ENCODE results near the gene ERI3. TPM values are rescaled to one million over a fixed set of nuclear protein-coding genes. Genes with fewer than 3 reads are reported as not detected.

Gene ERI3
- total RNA-seq, 1 experiment from 2014 or later, result 71.4 TPM

- H3K36me3 Mint-ChIP-seq (ENCODE audit: insufficient read depth, unreplicated experiment), result no peaks in the 10 kb centered on the region
- no peaks in the 10 kb centered on the region for H3K9me3 Mint-ChIP-seq (ENCODE audit: low read depth, unreplicated experiment)
- BruUV-seq (replicated peaks), result no TSS peak
- CTCF ChIA-PET, result interaction anchor here (0.6 kb wide), 1 partner anchor 897 kb away, joined by 4 read pairs; no protein-coding TSS in a partner anchor
- intact Hi-C loops (cut with micrococcal nuclease; ENCODE audit: unreplicated experiment), result no loop called here
- H3K4me3 Mint-ChIP-seq (ENCODE audit: low read depth, unreplicated experiment), result no peak overlapping the region
- no peak for TF ChIP-seq CTCF (IDR thresholded peaks at IDR 0.05; ENCODE audit: unreplicated experiment)
- no peaks in the 10 kb centered on the region for H3K4me1 Mint-ChIP-seq (ENCODE audit: low read depth, unreplicated experiment)
- no peak for DNase-seq
- H3K27me3 Mint-ChIP-seq (ENCODE audit: unreplicated experiment), result no peaks in the 10 kb centered on the region
- H3K27ac Mint-ChIP-seq (ENCODE audit: unreplicated experiment), result no peak overlapping the region
These were observed 88.4 kb downstream of the ERI3 start for GRCh38 chr1:44266400-44267344.

GRCh38 chr1:44265656-44266358 is 89.2 kb downstream of the ERI3 start:
- no peaks in the 10 kb centered on the region for H3K4me1 Mint-ChIP-seq (ENCODE audit: low read depth, unreplicated experiment)
- H3K9me3 Mint-ChIP-seq (ENCODE audit: low read depth, unreplicated experiment), result no peaks in the 10 kb centered on the region
- no peak overlapping the region for H3K27ac Mint-ChIP-seq (ENCODE audit: unreplicated experiment)
- intact Hi-C loops (cut with micrococcal nuclease; ENCODE audit: unreplicated experiment), result no loop called here
- H3K27me3 Mint-ChIP-seq (ENCODE audit: unreplicated experiment), result no peaks in the 10 kb centered on the region
- CTCF ChIA-PET, result no interaction called here
- DNase-seq, result no peak
- BruUV-seq (replicated peaks), result no TSS peak
- no peak overlapping the region for H3K4me3 Mint-ChIP-seq (ENCODE audit: low read depth, unreplicated experiment)
- TF ChIP-seq CTCF (IDR thresholded peaks at IDR 0.05; ENCODE audit: unreplicated experiment), result no peak
- no peaks in the 10 kb centered on the region for H3K36me3 Mint-ChIP-seq (ENCODE audit: insufficient read depth, unreplicated experiment)

- no peak for TF ChIP-seq CTCF (IDR thresholded peaks at IDR 0.05; ENCODE audit: unreplicated experiment)
- BruUV-seq (replicated peaks), result no TSS peak
- no peak overlapping the region for H3K4me3 Mint-ChIP-seq (ENCODE audit: low read depth, unreplicated experiment)
- no peak overlapping the region for H3K27ac Mint-ChIP-seq (ENCODE audit: unreplicated experiment)
- H3K4me1 Mint-ChIP-seq (ENCODE audit: low read depth, unreplicated experiment), result no peaks in the 10 kb centered on the region
- CTCF ChIA-PET, result no interaction called here
- no peak for DNase-seq
- H3K27me3 Mint-ChIP-seq (ENCODE audit: unreplicated experiment), result no peaks in the 10 kb centered on the region
- H3K9me3 Mint-ChIP-seq (ENCODE audit: low read depth, unreplicated experiment), result no peaks in the 10 kb centered on the region
- peaks cover 3% of the 10 kb centered on the region for H3K36me3 Mint-ChIP-seq (ENCODE audit: insufficient read depth, unreplicated experiment)
- intact Hi-C loops (cut with micrococcal nuclease; ENCODE audit: unreplicated experiment), result no loop called here
These were observed 90.6 kb downstream of the ERI3 start for GRCh38 chr1:44264451-44264771.

GRCh38 chr1:44263568-44264450 is 91.2 kb downstream of the ERI3 start:
- Mint-ChIP-seq H3K9me3 (ENCODE audit: low read depth, unreplicated experiment) (no peaks in the 10 kb centered on the region), H3K27ac (ENCODE audit: unreplicated experiment) (no peak overlapping the region), H3K27me3 (ENCODE audit: unreplicated experiment) (no peaks in the 10 kb centered on the region), H3K4me3 (ENCODE audit: low read depth, unreplicated experiment) (no peak overlapping the region), H3K36me3 (ENCODE audit: insufficient read depth, unreplicated experiment) (peaks cover 3% of the 10 kb centered on the region), H3K4me1 (ENCODE audit: low read depth, unreplicated experiment) (no peaks in the 10 kb centered on the region)
- no peak for DNase-seq
- no peak for TF ChIP-seq CTCF (IDR thresholded peaks at IDR 0.05; ENCODE audit: unreplicated experiment)
- intact Hi-C loops (cut with micrococcal nuclease; ENCODE audit: unreplicated experiment), result no loop called here
- CTCF ChIA-PET, result no interaction called here
- no TSS peak for BruUV-seq (replicated peaks)
